Left lung (tissue), 10 donors: Measurements from ENCODE around the gene MAST3. TPM values are rescaled to one million over a fixed set of nuclear protein-coding genes. Genes with fewer than 3 reads are reported as not detected.

Experiments used
- ATAC-seq: fragments of 200-7000 bp; cut with Tn5 transposase; one replicate; pipeline ENCODE4 v1.9.1; 2020; ENCODE audit warnings: moderate library complexity
- DNase-seq, 4 donors: peaks; one replicate each; pipeline ENCODE4 v3.0.0-alpha.2; 2013 to 2020
- H3K27ac ChIP-seq, 2 donors: fragments of 200-600 bp; sonication (generic) in 1 of 2; one replicate each; pipeline versions ENCODE4 v1.5.0 to v1.8.0; 2020 to 2021
- H3K27me3 ChIP-seq, 2 donors: fragments of 200-600 bp; sonication (generic) in 1 of 2; one replicate each; pipeline versions ENCODE4 v1.5.0 to v1.8.0; 2020 to 2021
- H3K36me3 ChIP-seq, 2 donors: fragments of 200-600 bp; sonication (generic) in 1 of 2; one replicate each; pipeline versions ENCODE4 v1.5.0 to v1.8.0; 2020 to 2021
- H3K4me1 ChIP-seq, 2 donors: fragments of 200-600 bp; one replicate each; pipeline ENCODE4 v1.8.0; 2021
- H3K4me3 ChIP-seq, 2 donors: fragments of 200-600 bp; sonication (generic) in 1 of 2; one replicate each; pipeline versions ENCODE4 v1.5.0 to v1.8.0; 2020 to 2021; ENCODE audit warnings: mild to moderate bottlenecking in 1 of 2
- H3K9me3 ChIP-seq, 2 donors: fragments of 200-600 bp; sonication (generic) in 1 of 2; one replicate each; pipeline versions ENCODE4 v1.5.0 to v1.8.0; 2020 to 2021
- CTCF ChIP-seq, 2 donors: fragments of 200-600 bp; sonication (generic) in 1 of 2; IDR thresholded peaks; one replicate each; pipeline versions ENCODE4 v1.5.0 to v1.8.0; 2021; ENCODE audit warnings: antibody characterized with exemption in 2 of 2
- intact Hi-C, 2 donors: fragments of 100-400 bp; cut with DNase I; formaldehyde crosslinking; loops; one replicate each; pipeline versions ENCODE4 v1.11.2 to v1.14.2; 2022
- polyA plus RNA-seq, 6 donors: library from polyadenylated mRNA; unstranded; fragments of 120-200 nt; gene quantifications; one replicate each; pipeline ENCODE4 v1.2.1, GENCODE V29; 2013; ENCODE audit not compliant: insufficient read length in 6 of 6
- total RNA-seq, 2 donors: library from RNA; stranded (reverse); fragmentation: NEBNext Ultra II Directional; extraction: Animal tissue kit (Norgen Biotek cat#: 25700); gene quantifications; one replicate each; pipeline ENCODE4 v1.2.1, GENCODE V29; 2021
- donor health status: DM: no; HTN: yes; CAD: no.
- donor health status: DM: no; HTN: no; CAD: no.

MAST3 gene
- total and polyA plus RNA-seq, 8 donors, result 4.7 to 30.3 (median 6.7) TPM

DNA sequence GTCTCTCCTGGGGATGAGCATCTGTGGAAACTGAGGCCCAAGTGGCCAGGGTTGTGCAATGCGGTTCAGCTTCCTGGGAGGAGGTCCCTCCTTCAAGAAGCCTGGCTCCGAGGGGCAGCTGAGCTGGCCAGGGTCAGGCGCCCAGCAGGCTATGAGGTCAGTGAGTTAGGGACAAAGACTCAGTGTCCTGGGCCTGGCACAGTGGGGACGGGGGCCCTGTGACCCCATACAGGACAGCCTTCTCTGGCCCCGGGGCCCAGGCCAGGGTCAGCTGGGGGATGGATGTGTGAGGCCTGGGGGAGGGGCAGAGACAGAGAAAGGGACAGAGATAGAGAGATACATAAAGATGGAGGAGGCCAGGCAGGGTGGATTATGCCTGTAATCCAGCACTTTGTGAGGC is 7.9 kb upstream of the MAST3 start:
- H3K27me3 ChIP-seq, result no peaks in the 10 kb centered on the region
- peak overlapping the region; percentile 42 to 97 for H3K27ac ChIP-seq
- H3K4me1 ChIP-seq, result peaks cover 0 to 63% of the 10 kb centered on the region in 2 donors
- ATAC-seq (no peak), DNase-seq (peak in 1 of 4 donors; percentile 78)
- H3K9me3 ChIP-seq, result no peaks in the 10 kb centered on the region
- intact Hi-C loops, result no loop called here
- TF ChIP-seq CTCF (IDR thresholded peaks at IDR 0.05), result no peak
- H3K36me3 ChIP-seq, result no peaks in the 10 kb centered on the region
- no peak overlapping the region for H3K4me3 ChIP-seq

DNA sequence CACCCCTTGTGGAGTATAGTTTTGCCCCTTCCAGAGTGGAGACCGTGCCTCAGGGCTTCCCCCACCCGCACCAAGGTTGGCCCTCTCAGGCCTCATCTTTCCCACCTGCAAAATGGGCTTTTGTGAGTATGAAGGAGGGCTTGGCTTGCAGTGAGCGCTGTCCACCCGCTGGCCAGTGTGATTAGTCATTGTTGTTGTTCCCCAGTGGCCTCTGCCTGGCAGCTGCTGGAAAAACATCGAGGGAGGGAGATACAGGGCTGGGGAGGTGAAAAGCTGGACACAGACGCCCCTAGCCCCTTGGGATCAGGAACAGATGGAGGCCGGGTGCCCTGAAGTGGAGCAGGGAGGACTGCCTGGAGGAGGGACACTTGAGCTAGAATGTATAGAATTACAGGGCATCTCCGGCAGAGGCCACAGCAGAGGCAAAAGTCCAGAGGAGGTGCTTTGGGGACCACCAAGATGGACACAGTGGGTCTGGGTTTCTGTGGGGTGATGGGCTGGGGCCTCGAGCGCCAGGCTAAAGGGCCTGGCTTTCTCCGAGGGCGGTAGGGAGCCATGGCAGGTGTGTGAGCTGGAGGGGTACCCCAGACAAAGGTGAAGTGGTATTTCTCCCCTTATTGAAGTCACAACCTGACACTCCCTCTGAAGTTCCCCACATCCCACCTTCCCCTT is 6.9 kb upstream of the MAST3 start:
- Histone ChIP-seq H3K27me3 (no peaks in the 10 kb centered on the region), H3K9me3 (no peaks in the 10 kb centered on the region), H3K4me3 (no peak overlapping the region), H3K27ac (peak overlapping the region; percentile 78 to 97), H3K4me1 (peaks cover 0 to 59% of the 10 kb centered on the region in 2 donors), H3K36me3 (no peaks in the 10 kb centered on the region)
- DNase-seq, result peak in 2 of 4 donors; percentile 53 to 78
- intact Hi-C loops, result no loop called here
- ATAC-seq, result peak; percentile 15
- TF ChIP-seq CTCF (IDR thresholded peaks at IDR 0.05), result no peak

DNA sequence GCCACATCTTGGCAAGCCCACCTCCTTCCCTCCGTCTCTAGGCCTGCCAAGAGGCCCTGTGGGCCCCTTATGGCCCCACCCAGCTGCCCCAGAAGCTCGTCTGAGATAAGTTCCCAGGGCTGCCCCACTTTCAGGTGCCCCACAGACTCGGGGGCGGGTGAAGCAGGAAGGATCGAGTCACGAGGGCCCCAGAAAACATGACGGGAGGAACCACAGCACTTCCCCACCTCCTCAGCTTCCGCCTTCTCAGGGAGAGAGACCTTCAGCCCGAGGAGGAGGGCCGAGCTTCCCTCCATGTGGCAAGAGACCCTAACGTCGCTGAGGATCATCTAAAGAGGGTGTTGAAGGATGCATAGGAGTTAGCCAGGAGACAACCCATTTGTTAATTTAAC is 6.4 kb upstream of the MAST3 start:
- H3K36me3 ChIP-seq, result no peaks in the 10 kb centered on the region
- H3K4me1 ChIP-seq, result peaks cover 0 to 56% of the 10 kb centered on the region in 2 donors
- no peak for TF ChIP-seq CTCF (IDR thresholded peaks at IDR 0.05)
- no peak overlapping the region for H3K4me3 ChIP-seq
- DNase-seq, result peak in 2 of 4 donors; percentile 87 to 91
- peak overlapping the region; percentile 78 to 97 for H3K27ac ChIP-seq
- H3K9me3 ChIP-seq, result no peaks in the 10 kb centered on the region
- intact Hi-C loops, result no loop called here
- no peaks in the 10 kb centered on the region for H3K27me3 ChIP-seq
- peak; percentile 64 for ATAC-seq

- Histone ChIP-seq H3K27me3 (peaks cover 0 to 10% of the 10 kb centered on the region in 2 donors), H3K36me3 (no peaks in the 10 kb centered on the region), H3K4me3 (no peak overlapping the region), H3K4me1 (peaks cover 5 to 52% of the 10 kb centered on the region in 2 donors), H3K27ac (no peak overlapping the region), H3K9me3 (no peaks in the 10 kb centered on the region)
- intact Hi-C loops, result no loop called here
- no peak for TF ChIP-seq CTCF (IDR thresholded peaks at IDR 0.05)
- no peak for ATAC-seq
- no peak for DNase-seq
Observed at GRCh38 chr19:18093439-18094161, 4.0 kb upstream of the MAST3 start.

DNA sequence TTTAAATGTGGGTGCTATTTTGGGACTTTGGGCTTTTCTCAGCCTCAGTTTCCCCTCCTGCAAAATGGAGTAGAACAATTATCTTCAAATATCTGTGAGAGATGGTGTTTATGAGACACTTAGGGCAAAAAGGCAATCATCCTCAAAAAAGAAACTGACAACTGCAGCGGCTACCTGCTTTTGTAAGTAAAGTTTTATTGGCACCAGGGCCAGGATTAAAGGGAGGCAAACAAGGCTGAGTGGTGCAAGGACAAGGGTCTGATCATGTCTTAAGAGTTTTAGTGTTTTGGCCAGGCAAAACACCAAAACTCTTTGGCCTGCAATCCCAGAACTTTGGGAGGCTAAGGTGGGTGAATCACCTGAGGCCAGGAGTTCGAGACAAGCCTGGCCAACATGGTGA is 1.3 kb upstream of the MAST3 start:
- Histone ChIP-seq H3K4me3 (no peak overlapping the region), H3K27ac (no peak overlapping the region), H3K36me3 (no peaks in the 10 kb centered on the region), H3K9me3 (no peaks in the 10 kb centered on the region), H3K27me3 (peaks cover 0 to 34% of the 10 kb centered on the region in 2 donors), H3K4me1 (peaks cover 5 to 35% of the 10 kb centered on the region in 2 donors)
- intact Hi-C loops, result no loop called here
- TF ChIP-seq CTCF (IDR thresholded peaks at IDR 0.05), result no peak
- DNase-seq (no peak), ATAC-seq (no peak)
